SH-SY5Y (cell line): ENCODE data around the gene AKAP6.

Experiments
- GATA2 ChIP-seq: IDR thresholded peaks from 2 replicates; pipeline ENCODE4 v1.6.1; 2011; ENCODE audit warnings: mild to moderate bottlenecking, low read depth, low read length
- GATA3 ChIP-seq: IDR thresholded peaks from 2 replicates; pipeline ENCODE4 v1.6.1; 2011; ENCODE audit warnings: low read depth, mild to moderate bottlenecking, low read length, moderate library complexity

GRCh38 chr14:32453857-32454810, 125.0 kb downstream of the AKAP6 start:
- TF ChIP-seq GATA2 = no peak
- TF ChIP-seq GATA3 = no peak
